ENCODE data around the gene CREBL2. TPM values are rescaled to one million over a fixed set of nuclear protein-coding genes. Genes with fewer than 3 reads are reported as not detected.
"Not testable (repeated sequence)": the region's sequence is repeated elsewhere in the genome, so short reads cannot be mapped to it uniquely, and the experiment has no call there.

CREBL2 gene
- total RNA-seq, 1 donor from 2014 or later: 48.0 TPM

GRCh38 chr12:12639995-12640394, 28.3 kb downstream of the CREBL2 start:
- DNase-seq: not testable (repeated sequence)

GRCh38 chr12:12641650-12642049, 30.0 kb downstream of the CREBL2 start:
- no peak for DNase-seq

DNA sequence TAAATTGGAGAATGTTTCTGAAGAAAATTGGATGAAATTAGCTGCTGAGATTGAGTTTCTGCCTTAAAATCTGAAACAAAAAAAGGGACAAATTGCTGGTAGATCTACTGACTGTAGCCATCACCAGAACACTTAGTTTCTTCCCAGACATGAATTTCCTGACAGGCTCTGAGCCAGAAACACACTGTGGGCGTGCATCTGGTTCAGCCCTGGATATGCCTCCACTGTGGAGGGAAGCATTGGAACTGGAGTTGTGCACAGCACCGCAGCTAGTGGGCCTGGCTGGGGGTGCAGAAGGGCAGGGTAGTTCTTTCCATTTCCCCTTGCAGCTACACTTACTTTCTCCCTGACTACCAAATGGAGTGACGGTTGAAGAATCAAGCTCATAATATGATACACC, 31.2 kb downstream of the CREBL2 start:
- peak; percentile 30 for DNase-seq

DNA sequence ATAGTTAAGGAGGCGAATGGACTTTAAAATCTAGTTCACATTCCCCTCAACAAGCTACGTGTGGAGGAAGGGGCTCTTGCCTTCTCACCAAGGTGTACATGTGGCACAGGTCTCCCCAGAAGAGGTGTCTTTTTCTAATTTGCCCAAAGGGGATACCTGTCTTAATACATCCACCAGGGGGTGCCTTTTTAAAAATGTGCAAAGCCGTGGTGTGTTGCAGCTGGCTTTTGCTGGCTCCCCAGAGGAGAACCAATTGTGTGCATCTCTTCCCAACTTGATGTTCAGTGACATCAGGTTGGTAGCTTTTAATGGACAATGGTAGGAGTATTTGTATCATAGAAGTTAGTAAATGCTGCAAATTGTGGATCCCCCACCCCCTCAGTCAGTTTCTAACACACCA, 33.8 kb downstream of the CREBL2 start:
- DNase-seq: no peak

GRCh38 chr12:12645968-12646367, 34.3 kb downstream of the CREBL2 start:
- not testable (repeated sequence) for DNase-seq

DNA sequence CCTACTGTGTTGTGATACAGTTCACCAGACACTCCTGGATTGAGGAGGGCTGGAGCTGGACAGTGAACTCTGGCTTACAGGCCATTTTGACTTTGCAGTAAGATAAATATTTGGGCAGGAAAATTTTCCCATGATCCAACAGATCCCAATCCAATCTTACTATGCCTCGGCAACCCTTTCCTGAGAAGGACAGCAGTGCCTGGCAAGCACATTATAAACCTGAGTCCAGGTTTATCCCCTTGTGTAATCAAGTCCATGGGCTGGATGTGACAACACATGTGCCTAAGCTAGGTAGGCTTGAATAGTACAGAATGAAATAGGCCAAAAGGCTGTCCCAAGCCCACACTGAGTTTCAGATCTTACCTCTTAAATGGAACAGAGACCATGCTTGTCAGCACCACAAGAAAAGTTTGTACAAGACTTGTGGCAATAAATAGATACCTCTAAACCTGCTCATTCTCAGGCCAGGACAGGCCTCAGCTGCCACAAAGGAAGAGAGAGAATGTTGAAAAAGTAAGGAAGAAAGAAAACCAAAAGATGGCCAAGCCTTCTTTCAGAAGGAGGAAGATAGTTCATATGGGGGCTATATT, 34.9 kb downstream of the CREBL2 start:
- no peak for DNase-seq

- DNase-seq: no peak
Measured at GRCh38 chr12:12648284-12648683, 36.6 kb downstream of the CREBL2 start.

- no peak for DNase-seq
Measured at GRCh38 chr12:12648951-12649650, 37.4 kb downstream of the CREBL2 start.

DNA sequence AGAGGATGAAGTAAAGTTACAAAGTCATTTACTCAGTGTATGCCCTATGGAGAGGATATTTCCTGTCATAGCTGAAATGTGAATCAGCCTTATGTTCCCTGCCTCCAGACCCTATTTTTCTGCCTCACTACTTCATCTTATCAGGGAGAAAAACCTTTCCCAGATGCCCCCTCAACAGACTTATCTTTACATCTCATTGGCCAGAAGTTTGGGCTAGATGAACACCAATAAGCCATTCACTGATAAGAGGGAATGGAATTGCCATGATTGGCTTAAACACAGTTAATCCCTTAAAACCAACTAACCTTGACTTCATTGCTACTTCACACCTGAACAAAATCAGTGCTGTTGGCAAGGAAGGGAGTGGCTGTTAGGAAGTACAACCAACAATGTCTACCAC, 40.1 kb downstream of the CREBL2 start:
- DNase-seq: no peak

DNA sequence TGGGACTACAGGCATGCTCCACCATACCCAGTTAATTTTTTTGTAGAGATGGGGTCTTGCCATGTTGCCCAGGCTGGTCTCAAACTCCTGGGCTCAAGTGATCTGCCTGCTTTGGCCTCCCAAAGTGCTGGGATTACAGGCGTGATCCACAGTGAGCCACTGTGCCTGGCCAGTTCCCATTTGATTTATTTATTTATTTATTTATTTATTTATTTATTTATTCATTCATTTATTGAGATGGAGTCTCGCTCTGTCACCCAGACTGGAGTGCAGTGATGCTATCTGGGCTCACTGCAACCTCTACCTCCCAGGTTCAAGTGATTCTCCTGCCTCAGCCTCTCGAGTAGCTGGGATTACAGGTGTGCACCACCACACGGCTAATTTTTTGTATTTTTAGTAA, 41.0 kb downstream of the CREBL2 start:
- DNase-seq: not testable (repeated sequence)

DNA sequence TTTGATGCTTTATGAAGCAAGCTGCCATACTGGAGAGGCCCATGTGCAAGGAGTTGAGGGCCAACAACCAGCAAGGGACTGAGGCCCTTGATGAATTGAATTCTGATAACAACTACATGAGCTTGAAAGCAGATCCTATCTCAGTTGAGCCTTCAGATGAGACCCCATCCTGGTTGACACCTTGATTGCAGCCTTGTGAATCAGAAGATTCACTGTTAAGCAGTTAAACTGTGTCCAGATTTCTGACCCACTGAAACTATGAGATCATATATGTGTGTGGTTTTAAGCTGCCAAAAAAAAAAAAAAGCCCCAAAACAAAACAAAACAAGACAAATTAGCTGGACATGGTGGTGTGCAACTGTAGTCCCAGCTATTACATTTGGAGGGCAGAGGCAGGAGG, 42.2 kb downstream of the CREBL2 start:
- no peak for DNase-seq

GRCh38 chr12:12654691-12655460, 43.2 kb downstream of the CREBL2 start:
- DNase-seq: no peak

GRCh38 chr12:12660201-12660600, 48.5 kb downstream of the CREBL2 start:
- no peak for DNase-seq

DNA sequence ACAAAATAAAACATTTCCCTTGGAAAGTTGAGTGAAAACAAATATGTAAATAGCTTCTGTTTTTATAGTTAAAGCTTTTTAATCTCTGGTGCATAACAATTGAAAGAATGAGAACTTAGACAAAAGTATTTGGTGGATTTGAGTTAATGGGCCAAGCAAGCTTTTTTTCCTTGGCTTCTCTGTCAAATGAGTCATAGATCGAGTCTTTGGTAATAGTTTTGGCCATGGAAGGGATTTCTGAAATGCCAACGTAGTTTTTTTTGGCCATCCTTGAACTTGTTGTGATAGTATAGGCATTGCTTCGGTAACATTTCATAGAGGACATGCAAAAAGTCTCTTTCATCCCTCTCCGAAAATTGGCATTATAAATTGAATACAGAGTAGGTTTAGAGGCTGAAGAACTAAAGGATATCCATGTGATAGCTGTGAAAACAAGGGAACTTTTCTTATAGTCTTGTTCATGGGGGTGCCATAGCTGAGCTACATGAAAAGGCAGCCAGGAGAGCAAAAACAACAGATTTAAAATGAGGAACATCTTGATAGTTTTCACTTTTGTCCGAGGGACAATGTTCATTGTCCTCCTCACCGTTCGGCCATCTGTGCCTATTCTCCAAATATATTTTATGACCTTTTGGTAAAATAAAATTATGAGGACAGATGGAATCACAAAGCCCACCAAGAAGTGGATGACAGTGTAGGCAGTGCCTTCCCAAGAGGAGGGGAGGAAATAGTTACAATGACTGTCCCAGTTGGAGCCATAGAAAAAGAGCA, 49.6 kb downstream of the CREBL2 start:
- DNase-seq: no peak

- no peak for DNase-seq
Measured at GRCh38 chr12:12663644-12664294, 52.1 kb downstream of the CREBL2 start.

GRCh38 chr12:12665194-12665593, 53.5 kb downstream of the CREBL2 start:
- DNase-seq: no peak

DNA sequence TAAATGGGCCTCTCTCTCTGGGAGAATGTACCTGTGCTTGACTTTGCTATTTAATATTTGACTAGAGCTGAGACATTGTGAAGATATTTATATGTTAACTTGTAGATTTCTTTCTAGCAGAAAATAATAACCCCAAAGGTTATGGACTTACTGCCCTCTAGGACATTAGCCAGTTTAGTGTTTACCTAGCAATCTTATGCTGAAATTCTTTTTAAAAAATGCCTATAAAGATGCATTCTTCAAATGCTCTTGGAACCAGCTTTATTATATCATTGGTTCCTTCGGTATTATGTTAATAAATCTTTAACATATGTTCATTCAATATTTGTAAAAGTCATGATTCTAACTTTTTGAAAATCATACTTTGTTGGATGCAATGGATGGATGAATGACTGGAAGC, 56.3 kb downstream of the CREBL2 start:
- DNase-seq: no peak

GRCh38 chr12:12669020-12669419, 57.3 kb downstream of the CREBL2 start:
- no peak for DNase-seq

GRCh38 chr12:12671850-12672660, 60.4 kb downstream of the CREBL2 start:
- DNase-seq: no peak

GRCh38 chr12:12673296-12673695, 61.6 kb downstream of the CREBL2 start:
- DNase-seq: no peak

DNA sequence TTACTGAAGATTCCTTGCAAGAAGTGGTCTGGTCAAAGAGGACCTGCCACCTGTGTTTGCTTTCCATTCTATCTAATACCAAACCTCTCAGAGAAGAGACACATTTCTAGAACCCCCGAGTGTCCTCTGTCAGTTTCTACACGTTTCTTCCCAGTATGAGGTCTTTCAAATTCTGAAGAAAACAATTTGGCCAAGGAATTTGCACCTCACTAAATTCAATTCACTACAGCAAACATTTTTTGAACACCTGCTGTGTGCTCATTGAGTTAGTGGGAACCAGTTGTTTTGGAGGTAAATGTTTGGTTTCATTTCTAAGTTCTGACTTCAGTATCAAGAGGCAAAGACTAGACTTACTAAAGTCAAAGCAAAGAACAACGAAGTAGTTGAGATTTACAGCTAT, 64.9 kb downstream of the CREBL2 start:
- no peak for DNase-seq

Measured in occipital lobe (tissue), 2 donors.